Mammary epithelial cell (primary cell): Measurements from ENCODE around the gene ELAPOR1.

Source experiments
- CTCF ChIP-seq, 2 donors: IDR thresholded peaks in 1 of 2; conservative IDR thresholded peaks in 1 of 2; 2 replicates each; pipeline ENCODE4 v1.5.1; 2011 to 2012; ENCODE audit warnings: inconsistent platforms in 2 of 2, low read length in 2 of 2, mild to moderate bottlenecking in 2 of 2, control low read depth in 1 of 2, low read depth in 1 of 2; ENCODE audit not compliant: insufficient read depth in 1 of 2; ENCODE audit errors: extremely low read depth in 1 of 2
- EZH2 ChIP-seq: IDR thresholded peaks from 2 replicates; pipeline ENCODE4 v1.6.1; 2012; ENCODE audit warnings: low read length, inconsistent platforms, borderline replicate concordance

GRCh38 chr1:109094377-109094803 is 19.5 kb upstream of the ELAPOR1 start:
- TF ChIP-seq EZH2: no peak
- no peak for TF ChIP-seq CTCF (conservative IDR thresholded peaks at IDR 0.05 in 1 of 2, IDR thresholded peaks at IDR 0.05 in 1 of 2; ENCODE audit: extremely low read depth in 1 of 2, insufficient read depth in 1 of 2, low read depth in 1 of 2, low read length in 2 of 2)
